HG03103 (cell line): ENCODE results near the gene TMEM158.

ENCODE experiments used
- ATAC-seq: cut with Tn5 transposase; IDR thresholded peaks from one replicate; pipeline ENCODE4 v1.9.1; 2021; ENCODE audit warnings: low read depth; ENCODE audit not compliant: unreplicated experiment

TMEM158 gene

GRCh38 chr3:45235409-45235808 lies 9.3 kb upstream of the TMEM158 start:
- no peak for ATAC-seq

- ATAC-seq = no peak
These were observed 8.2 kb upstream of the TMEM158 start for GRCh38 chr3:45234250-45234649.

- ATAC-seq = no peak
These were observed 6.4 kb upstream of the TMEM158 start for GRCh38 chr3:45232521-45232920.

DNA sequence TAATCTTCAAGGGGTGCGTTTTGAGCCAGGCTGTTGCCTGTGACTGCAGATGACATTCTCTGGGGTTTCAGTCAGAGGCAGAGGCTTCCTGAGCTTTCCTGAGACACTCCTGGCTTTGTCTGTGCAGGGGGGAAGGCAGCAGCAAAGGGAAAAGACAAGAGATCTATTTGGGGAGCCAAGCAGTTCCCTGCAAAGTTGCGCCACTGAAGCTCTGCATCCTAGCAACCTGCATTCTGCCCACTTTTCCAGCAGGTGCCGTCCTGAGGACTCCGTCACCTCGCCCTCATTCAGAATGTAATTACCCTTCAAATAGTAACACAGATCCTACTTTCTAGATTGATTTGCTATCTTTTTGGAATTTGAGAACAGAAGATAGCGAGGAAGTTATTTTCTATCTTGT lies 1.9 kb upstream of the TMEM158 start:
- no peak for ATAC-seq

GRCh38 chr3:45227071-45227820 lies 1.2 kb upstream of the TMEM158 start:
- no peak for ATAC-seq

GRCh38 chr3:45225465-45226205 lies 452 bp downstream of the TMEM158 start:
- peak; percentile 42 for ATAC-seq

DNA sequence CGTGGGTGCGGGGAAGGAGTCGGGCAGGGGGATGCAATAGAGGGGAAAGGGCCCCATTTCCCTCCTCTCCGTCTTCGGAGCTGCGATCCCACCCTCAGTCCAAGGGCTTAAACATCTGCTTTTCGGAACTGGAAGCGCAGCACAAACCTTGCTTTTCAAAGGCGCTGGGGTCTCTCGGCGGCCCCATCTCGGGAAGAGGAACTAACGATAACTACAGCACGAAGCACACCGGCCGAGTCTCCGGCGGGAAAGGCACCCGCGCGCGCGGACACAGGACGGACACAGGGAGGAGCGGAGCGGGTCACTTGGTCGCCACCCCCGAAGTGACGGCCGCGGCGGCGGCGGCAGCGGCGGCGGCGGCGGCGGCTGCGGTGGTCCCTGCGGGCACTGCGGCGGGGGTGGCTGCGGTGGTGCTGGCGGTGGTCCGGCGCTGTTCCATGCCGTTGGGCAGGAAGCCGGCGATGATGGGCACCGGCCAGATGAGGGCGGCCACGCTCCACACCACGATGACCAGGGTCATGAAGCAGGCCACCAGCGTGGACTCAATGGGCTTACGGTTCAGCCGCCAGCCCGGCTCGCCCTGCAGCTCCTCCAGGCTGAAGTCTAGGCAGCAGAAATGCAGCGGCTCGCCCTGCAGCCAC lies 1.1 kb downstream of the TMEM158 start:
- ATAC-seq = peak; percentile 5

DNA sequence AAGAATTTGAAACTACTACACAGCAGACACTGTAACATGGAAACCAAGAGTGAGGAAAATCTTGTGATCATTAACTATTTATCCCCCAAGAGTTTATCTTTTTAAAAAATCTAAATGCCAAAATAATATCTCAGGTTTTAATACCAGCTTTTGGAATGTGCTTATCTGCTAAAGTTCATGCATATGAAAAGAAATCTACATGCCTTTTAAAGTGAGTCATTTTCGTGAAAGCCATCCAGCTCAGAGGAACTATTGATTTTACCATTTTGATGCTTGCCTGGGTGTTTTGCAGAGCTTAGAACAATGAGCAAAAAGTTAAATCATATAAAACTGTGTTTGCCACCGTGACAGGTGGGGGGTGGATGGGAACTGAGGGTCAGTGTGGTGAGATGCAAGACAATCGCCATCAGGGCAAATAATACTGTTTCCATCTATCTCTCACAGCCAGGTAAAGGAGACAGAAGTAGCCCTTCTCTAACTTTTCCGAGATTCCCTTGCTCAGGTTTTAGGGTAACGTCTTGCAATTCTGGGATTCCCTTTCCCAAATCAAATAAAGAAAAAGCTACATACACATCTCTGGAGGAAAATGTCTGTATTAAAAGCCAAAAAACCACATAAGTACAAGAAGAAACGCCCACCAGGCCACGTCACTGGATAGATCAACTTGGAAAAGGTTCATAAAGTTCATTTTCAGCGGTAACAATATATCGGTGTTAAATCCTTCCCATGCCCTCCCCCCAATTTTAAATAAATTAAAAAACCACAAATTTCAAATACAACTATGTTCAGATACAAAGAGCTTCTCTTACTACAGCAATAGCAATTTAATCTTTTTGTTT lies 2.0 kb downstream of the TMEM158 start:
- no peak for ATAC-seq

GRCh38 chr3:45219694-45220093 lies 6.4 kb downstream of the TMEM158 start:
- ATAC-seq = no peak

DNA sequence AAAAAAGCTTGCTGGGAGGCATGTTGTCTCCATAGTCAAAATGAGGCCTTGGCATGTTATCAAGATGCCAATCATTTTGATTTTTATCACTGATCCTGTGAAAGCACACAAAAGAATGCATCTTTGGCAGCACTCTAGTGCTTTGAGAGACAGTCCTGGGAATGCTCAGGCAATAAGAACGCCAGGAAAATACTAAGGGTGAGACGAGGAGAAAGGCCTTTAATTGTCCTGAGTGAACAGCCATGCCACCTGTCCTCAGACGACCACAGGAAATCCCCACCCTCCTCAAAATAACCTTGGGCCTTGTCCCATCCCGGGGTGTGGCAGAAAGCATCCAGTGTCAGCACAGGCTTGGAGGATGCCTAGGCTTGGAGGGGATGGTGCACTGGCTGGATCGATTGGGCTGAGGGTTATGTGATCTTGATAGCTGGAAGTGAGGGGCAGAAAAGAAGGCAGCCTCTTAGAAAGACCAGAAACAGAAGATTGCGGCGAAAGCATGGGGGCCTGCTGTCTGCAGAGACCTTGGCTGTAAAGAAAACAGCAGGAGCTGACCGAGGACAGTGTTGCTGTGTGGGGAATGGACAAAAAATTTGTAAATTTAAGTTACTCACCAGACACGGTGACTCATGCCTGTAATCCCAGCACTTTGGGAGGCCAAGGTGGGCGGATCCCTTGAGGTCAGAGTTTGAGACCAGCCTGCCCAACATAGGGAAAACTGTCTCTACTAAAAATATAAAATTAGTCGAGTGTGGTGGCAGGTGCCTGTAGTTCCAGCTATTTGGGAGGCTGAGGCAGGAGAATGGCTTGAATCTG lies 7.3 kb downstream of the TMEM158 start:
- no peak for ATAC-seq

DNA sequence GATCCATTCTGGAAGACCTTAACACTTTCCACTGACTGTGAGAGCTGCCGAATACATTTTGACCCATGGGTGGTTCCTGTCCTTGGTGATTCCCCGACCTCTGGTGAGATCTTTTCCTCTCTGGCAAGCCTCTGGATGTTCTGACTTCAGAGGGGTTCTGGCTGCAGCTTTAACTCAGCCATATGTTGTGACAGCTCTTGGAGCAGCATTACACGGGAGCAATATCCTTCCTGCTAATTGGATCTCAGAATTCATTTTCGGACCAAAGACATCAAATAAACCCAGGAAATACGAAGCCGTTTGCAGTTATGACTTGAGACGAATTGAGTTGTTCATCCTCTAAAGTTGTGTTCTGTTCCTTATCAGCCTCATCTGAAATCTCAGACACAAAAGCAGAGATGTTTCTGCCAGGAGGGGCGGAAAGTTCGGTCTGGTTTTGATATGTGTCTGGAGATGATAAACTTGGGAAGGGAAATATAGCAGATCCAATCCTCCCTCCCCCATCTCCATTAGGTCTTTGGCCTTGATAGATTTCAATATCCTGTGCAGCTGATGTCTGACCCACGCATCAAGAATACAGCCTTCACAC lies 10.0 kb downstream of the TMEM158 start:
- no peak for ATAC-seq

DNA sequence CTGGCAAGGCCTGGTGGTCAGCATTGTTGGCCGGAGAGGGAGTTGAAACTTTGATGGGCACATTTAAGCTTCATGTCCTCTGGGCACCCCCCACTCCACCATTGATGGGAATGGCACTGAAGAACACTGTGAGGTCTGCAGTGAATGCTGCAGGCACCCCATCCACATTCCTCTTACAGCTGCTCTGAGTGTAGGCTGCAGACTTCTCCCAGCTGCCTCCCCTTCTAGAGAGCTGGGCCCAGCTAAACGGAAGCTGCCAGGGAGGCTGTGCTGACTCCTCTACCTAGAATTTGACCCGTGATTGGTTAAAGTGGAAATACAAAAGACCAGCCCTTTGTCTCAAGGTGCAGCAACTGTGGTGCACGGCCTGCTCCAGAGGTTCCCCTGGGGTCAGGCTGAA lies 10.6 kb downstream of the TMEM158 start:
- no peak for ATAC-seq

DNA sequence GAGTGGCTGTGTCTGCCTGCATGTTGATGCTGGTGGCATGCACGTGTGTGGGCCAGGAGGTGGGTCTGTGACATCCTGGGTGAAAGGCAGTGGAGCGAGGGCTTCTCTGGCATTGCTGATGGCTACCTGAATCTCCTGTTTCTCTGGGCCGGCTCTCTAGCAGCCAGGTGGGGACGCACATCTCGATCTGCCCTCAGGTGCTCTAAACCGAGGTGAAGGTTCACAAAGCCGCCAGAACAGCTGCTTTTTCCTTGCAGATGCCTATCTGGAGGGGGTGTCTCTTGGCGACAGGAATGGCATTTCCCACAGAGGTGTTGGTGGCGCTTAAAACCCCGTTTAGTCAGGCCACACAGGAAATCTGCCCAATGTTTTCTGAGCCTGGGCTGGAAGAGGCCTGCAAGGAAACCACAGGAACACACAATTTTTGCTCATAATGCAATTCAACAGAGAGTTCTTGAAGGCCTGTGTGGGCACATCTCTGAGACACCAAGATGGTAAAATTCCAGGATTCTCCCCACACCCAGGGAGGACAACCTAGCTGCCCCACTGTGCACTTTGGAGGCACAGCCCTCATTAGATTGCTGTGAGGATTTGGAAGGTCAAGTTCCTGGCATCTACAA lies 11.9 kb downstream of the TMEM158 start:
- no peak for ATAC-seq

GRCh38 chr3:45212095-45212468 lies 14.0 kb downstream of the TMEM158 start:
- no peak for ATAC-seq

- no peak for ATAC-seq
These were observed 14.5 kb downstream of the TMEM158 start for GRCh38 chr3:45211466-45212094.

- ATAC-seq = no peak
These were observed 15.6 kb downstream of the TMEM158 start for GRCh38 chr3:45210308-45211041.

GRCh38 chr3:45209526-45209925 lies 16.6 kb downstream of the TMEM158 start:
- no peak for ATAC-seq

DNA sequence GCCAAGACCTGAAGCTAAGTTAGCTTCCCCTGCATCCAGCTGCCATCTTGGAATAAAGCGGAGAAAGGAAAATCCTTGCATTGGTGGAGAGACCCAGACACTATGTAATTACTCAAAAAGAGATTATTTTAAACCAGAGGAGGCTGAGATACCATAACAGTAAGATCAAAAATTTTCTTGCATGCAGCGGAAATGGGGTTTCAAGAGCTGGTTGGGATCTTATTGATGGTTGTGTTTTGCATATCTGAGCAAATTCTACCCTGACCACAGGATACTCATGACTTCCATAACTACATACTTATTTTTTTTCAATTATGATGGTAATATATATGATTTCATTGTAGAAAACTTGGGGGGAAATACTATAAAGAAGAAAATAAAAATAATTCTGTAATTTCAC lies 17.5 kb downstream of the TMEM158 start:
- no peak for ATAC-seq
